Body of pancreas (tissue), 4 donors: ENCODE data around the gene BMP4.

ENCODE experiments used
- CTCF ChIP-seq, 7 experiments: fragments of 450-650 bp in 4 of 7; fragments of 200-600 bp in 3 of 7; sonication (generic) in 3 of 7; IDR thresholded peaks; one replicate each; pipeline ENCODE4 v1.5.1; 2016 to 2019; ENCODE audit warnings: antibody characterized with exemption in 7 of 7
- POLR2A ChIP-seq, 3 donors: fragments of 450-650 bp; IDR thresholded peaks; one replicate each; pipeline ENCODE4 v1.6.1; 2016; ENCODE audit warnings: antibody characterized with exemption in 3 of 3, mild to moderate bottlenecking in 2 of 3

- no peak for TF ChIP-seq POLR2A (IDR thresholded peaks at IDR 0.05)
- TF ChIP-seq CTCF (IDR thresholded peaks at IDR 0.05) = no peak
These were observed 11.0 kb upstream of the BMP4 start for GRCh38 chr14:53967606-53968005.
